Transverse colon (tissue), 4 donors: ENCODE data around the gene TYRO3. TPM values are rescaled to one million over a fixed set of nuclear protein-coding genes. Genes with fewer than 3 reads are reported as not detected.

ENCODE experiments used
- DNase-seq: peaks from one replicate; pipeline ENCODE4 v3.0.0-alpha.2; 2019
- H3K27ac ChIP-seq, 4 donors: fragments of 200-600 bp; sonication (generic); 2 replicates each; pipeline ENCODE4 v1.5.1; 2016 to 2018; ENCODE audit warnings: inconsistent platforms in 4 of 4
- H3K27me3 ChIP-seq: fragments of 200-600 bp; sonication (generic); 2 replicates; pipeline ENCODE4 v1.5.1; 2017; ENCODE audit warnings: inconsistent platforms
- H3K36me3 ChIP-seq, 4 donors: fragments of 200-600 bp; sonication (generic); 2 replicates each; pipeline ENCODE4 v1.5.1; 2017 to 2019; ENCODE audit warnings: inconsistent platforms in 4 of 4
- H3K4me1 ChIP-seq, 4 donors: fragments of 200-600 bp; sonication (generic); 2 replicates each; pipeline ENCODE4 v1.5.1; 2017 to 2020; ENCODE audit warnings: inconsistent platforms in 4 of 4
- H3K4me3 ChIP-seq, 4 donors: fragments of 200-600 bp; sonication (generic); 1 replicate in 1 of 4; 2 replicates in 3 of 4; pipeline versions ENCODE4 v1.5.1 to v1.6.1; 2017 to 2019; ENCODE audit warnings: inconsistent platforms in 4 of 4
- H3K9me3 ChIP-seq, 2 donors: fragments of 200-600 bp; sonication (generic); 2 replicates each; pipeline ENCODE4 v1.5.1; 2017 to 2019; ENCODE audit warnings: inconsistent platforms in 2 of 2
- CTCF ChIP-seq, 5 experiments: fragments of 200-600 bp in 3 of 5; fragments of 450-650 bp in 2 of 5; sonication (generic) in 3 of 5; IDR thresholded peaks; 1 replicate in 2 of 5; 2 replicates in 3 of 5; pipeline ENCODE4 v1.5.1; 2016 to 2017; ENCODE audit warnings: antibody characterized with exemption in 5 of 5, inconsistent platforms in 3 of 5, mild to moderate bottlenecking in 2 of 5, moderate library complexity in 1 of 5
- EP300 ChIP-seq: sonication (generic); formaldehyde crosslinking; IDR thresholded peaks from one replicate; pipeline ENCODE4 v1.6.1; 2017; ENCODE audit warnings: antibody characterized with exemption, low read depth
- POLR2A ChIP-seq: fragments of 450-650 bp; IDR thresholded peaks from one replicate; pipeline ENCODE4 v1.6.1; 2016; ENCODE audit warnings: antibody characterized with exemption, mild to moderate bottlenecking, moderate library complexity
- POLR2AphosphoS5 ChIP-seq, 3 donors: sonication (generic); formaldehyde crosslinking; IDR thresholded peaks; one replicate each; pipeline ENCODE4 v1.6.1; 2016; ENCODE audit warnings: antibody characterized with exemption in 3 of 3
- WGBS, 2 donors: methylation state at CpG; one replicate each; pipeline ENCODE4 v1.1.5; 2018; ENCODE audit warnings: low coverage in 1 of 2; 5-methylcytosine and 5-hydroxymethylcytosine counted together
- in situ Hi-C, 4 donors: fragments of 200-750 bp; cut with MboI; loops; one replicate each; pipeline versions ENCODE4 v1.15.0 to v1.15.1; 2017; ENCODE audit warnings: low sequenced_read_pairs in 3 of 4, low pct_ligation_motif_present in 1 of 4, low pct_unique_long_range_greater_than_20kb in 1 of 4
- intact Hi-C: fragments of 100-400 bp; cut with DNase I; formaldehyde crosslinking; loops from one replicate; pipeline ENCODE4 v1.15.1; 2023; ENCODE audit warnings: low total_unique reads
- total RNA-seq, 4 donors: library from RNA; depleted of rRNA; stranded (reverse); fragments of >200 nt; gene quantifications; one replicate each; pipeline ENCODE4 v1.1.0, GENCODE V29; 2016

The TYRO3 gene
- total RNA-seq, 4 donors from 2014 or later = 0.60 to 1.6 (median 0.82) TPM; not detected in 1

GRCh38 chr15:41572866-41573265 is 13.9 kb downstream of the TYRO3 start:
- intact Hi-C loops (no loop called here), in situ Hi-C loops (no loop called here)
- Histone ChIP-seq H3K4me1 (no peaks in the 10 kb centered on the region), H3K27ac (no peak overlapping the region), H3K4me3 (no peak overlapping the region), H3K9me3 (no peaks in the 10 kb centered on the region), H3K27me3 (no peaks in the 10 kb centered on the region), H3K36me3 (no peaks in the 10 kb centered on the region)
- TF ChIP-seq EP300 (no peak), POLR2A (no peak), CTCF (IDR thresholded peaks at IDR 0.05) (no peak), POLR2AphosphoS5 (IDR thresholded peaks at IDR 0.05) (no peak)
- 97% methylated on average over 8 of the region's 8 CpGs; no CpG with 5 or more reads in 1 of the 2 donors for WGBS, 2 donors
- DNase-seq = no peak

- Histone ChIP-seq H3K27ac (no peak overlapping the region), H3K4me1 (no peaks in the 10 kb centered on the region), H3K4me3 (no peak overlapping the region), H3K9me3 (no peaks in the 10 kb centered on the region), H3K36me3 (no peaks in the 10 kb centered on the region), H3K27me3 (no peaks in the 10 kb centered on the region)
- no peak for DNase-seq
- TF ChIP-seq EP300 (no peak), CTCF (IDR thresholded peaks at IDR 0.05) (no peak), POLR2AphosphoS5 (IDR thresholded peaks at IDR 0.05) (no peak), POLR2A (no peak)
- intact Hi-C loops (no loop called here), in situ Hi-C loops (no loop called here)
- WGBS, 2 donors = 87 to 100% methylated on average over 2 to 13 of the region's 13 CpGs
These were observed 14.4 kb downstream of the TYRO3 start for GRCh38 chr15:41573396-41573795.

GRCh38 chr15:41574158-41574557 is 15.1 kb downstream of the TYRO3 start:
- Histone ChIP-seq H3K27ac (no peak overlapping the region), H3K4me1 (peaks cover 0 to 4% (median 0%) of the 10 kb centered on the region in 4 donors), H3K9me3 (no peaks in the 10 kb centered on the region), H3K4me3 (no peak overlapping the region), H3K27me3 (no peaks in the 10 kb centered on the region), H3K36me3 (no peaks in the 10 kb centered on the region)
- intact Hi-C loops (no loop called here), in situ Hi-C loops (no loop called here)
- TF ChIP-seq CTCF (IDR thresholded peaks at IDR 0.05) (no peak), EP300 (no peak), POLR2A (no peak), POLR2AphosphoS5 (IDR thresholded peaks at IDR 0.05) (no peak)
- DNase-seq = no peak
- 75 to 80% methylated on average over 1 to 2 of the region's 2 CpGs for WGBS, 2 donors

GRCh38 chr15:41575282-41575681 is 16.3 kb downstream of the TYRO3 start:
- in situ Hi-C loops = no loop called here
- no peak overlapping the region for H3K27ac ChIP-seq
- H3K36me3 ChIP-seq = no peaks in the 10 kb centered on the region

More at GRCh38 chr15:41575282-41575681, 16.3 kb downstream of the TYRO3 start:
- Histone ChIP-seq H3K9me3 (no peaks in the 10 kb centered on the region), H3K27me3 (no peaks in the 10 kb centered on the region), H3K4me1 (peaks cover 0 to 4% (median 0%) of the 10 kb centered on the region in 4 donors), H3K4me3 (no peak overlapping the region)
- intact Hi-C loops = no loop called here
- TF ChIP-seq POLR2A (no peak), EP300 (no peak), CTCF (IDR thresholded peaks at IDR 0.05) (no peak), POLR2AphosphoS5 (IDR thresholded peaks at IDR 0.05) (no peak)
- no peak for DNase-seq
- WGBS, 2 donors = 64 to 67% methylated on average over 1 to 3 of the region's 6 CpGs
